Loucy (cell line): ENCODE data around the gene SCFD2.

Source experiments
- EZH2phosphoT487 ChIP-seq: fragments of 200-600 bp; IDR thresholded peaks from 2 replicates; pipeline ENCODE4 v1.6.1; 2018; ENCODE audit warnings: antibody characterized with exemption, mild to moderate bottlenecking, moderate library complexity, borderline replicate concordance
- TF ChIP-seq, protein P1 (sequence below): fragments of 200-600 bp; sonication (generic); conservative IDR thresholded peaks from 2 replicates; pipeline ENCODE4 v1.5.1; 2014; ENCODE audit warnings: mild to moderate bottlenecking, antibody characterized with exemption, low read length

DNA sequence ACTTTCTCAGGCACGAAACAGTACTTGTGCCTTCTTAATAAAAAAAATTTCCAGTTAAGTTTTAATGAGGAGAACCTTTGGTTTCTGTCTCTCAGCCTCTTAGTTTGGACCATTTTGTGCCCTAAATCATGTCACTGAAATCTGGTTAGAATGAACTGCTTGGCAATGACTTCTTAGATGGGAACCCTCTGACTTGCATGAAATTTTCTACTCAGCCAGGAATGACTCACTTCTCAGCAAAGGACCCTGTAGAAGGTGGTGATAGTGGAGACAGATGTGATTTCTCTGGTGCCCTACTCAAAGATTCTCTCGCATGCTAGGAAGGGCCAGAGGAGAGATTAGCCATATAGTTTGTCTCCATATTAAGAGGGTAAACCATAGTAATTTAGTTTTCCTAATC lies 453.3 kb downstream of the SCFD2 start:
- TF ChIP-seq, protein P1, sequence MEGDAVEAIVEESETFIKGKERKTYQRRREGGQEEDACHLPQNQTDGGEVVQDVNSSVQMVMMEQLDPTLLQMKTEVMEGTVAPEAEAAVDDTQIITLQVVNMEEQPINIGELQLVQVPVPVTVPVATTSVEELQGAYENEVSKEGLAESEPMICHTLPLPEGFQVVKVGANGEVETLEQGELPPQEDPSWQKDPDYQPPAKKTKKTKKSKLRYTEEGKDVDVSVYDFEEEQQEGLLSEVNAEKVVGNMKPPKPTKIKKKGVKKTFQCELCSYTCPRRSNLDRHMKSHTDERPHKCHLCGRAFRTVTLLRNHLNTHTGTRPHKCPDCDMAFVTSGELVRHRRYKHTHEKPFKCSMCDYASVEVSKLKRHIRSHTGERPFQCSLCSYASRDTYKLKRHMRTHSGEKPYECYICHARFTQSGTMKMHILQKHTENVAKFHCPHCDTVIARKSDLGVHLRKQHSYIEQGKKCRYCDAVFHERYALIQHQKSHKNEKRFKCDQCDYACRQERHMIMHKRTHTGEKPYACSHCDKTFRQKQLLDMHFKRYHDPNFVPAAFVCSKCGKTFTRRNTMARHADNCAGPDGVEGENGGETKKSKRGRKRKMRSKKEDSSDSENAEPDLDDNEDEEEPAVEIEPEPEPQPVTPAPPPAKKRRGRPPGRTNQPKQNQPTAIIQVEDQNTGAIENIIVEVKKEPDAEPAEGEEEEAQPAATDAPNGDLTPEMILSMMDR, result no peak
- no peak for TF ChIP-seq EZH2phosphoT487
